GM23248 (cell line): ENCODE data around the gene MRPS18B. TPM values are rescaled to one million over a fixed set of nuclear protein-coding genes. Genes with fewer than 3 reads are reported as not detected.

Source experiments
- DNase-seq: peaks from one replicate; pipeline ENCODE4 v3.0.0-alpha.2; 2015
- H2AFZ ChIP-seq: fragments of 200-600 bp; sonication (generic); 2 replicates; pipeline ENCODE4 v1.6.1; 2016; ENCODE audit warnings: antibody characterized with exemption
- H3F3A ChIP-seq: fragments of 200-600 bp; sonication (generic); 2 replicates; pipeline ENCODE4 v1.6.1; 2016; ENCODE audit warnings: mild to moderate bottlenecking, antibody characterized with exemption, mixed run types; ENCODE audit not compliant: insufficient read depth
- H3K27ac ChIP-seq: fragments of 200-600 bp; sonication (generic); 2 replicates; pipeline ENCODE4 v1.5.1; 2016; ENCODE audit warnings: mild to moderate bottlenecking
- H3K27me3 ChIP-seq: fragments of 200-600 bp; sonication (generic); replicated peaks from 2 replicates; pipeline ENCODE4 v1.6.1; 2016; ENCODE audit warnings: mild to moderate bottlenecking; ENCODE audit not compliant: insufficient read depth
- H3K36me3 ChIP-seq: fragments of 200-600 bp; sonication (generic); 2 replicates; pipeline ENCODE4 v1.6.1; 2016; ENCODE audit warnings: low read depth, mild to moderate bottlenecking
- H3K4me1 ChIP-seq: fragments of 200-600 bp; sonication (generic); 2 replicates; pipeline ENCODE4 v1.6.1; 2016; ENCODE audit warnings: mild to moderate bottlenecking; ENCODE audit not compliant: insufficient read depth
- H3K4me2 ChIP-seq: fragments of 200-600 bp; sonication (generic); one replicate; pipeline ENCODE4 v1.6.1; 2016; ENCODE audit warnings: mild to moderate bottlenecking; ENCODE audit not compliant: unreplicated experiment
- H3K4me3 ChIP-seq: fragments of 200-600 bp; sonication (generic); 2 replicates; pipeline ENCODE4 v1.5.1; 2016; ENCODE audit warnings: mild to moderate bottlenecking
- H3K79me2 ChIP-seq: fragments of 200-600 bp; sonication (generic); 2 replicates; pipeline ENCODE4 v1.6.1; 2016; ENCODE audit warnings: mild to moderate bottlenecking; ENCODE audit not compliant: insufficient read depth
- H3K9ac ChIP-seq: fragments of 200-600 bp; sonication (generic); 2 replicates; pipeline ENCODE4 v1.6.1; 2016; ENCODE audit warnings: mild to moderate bottlenecking
- H3K9me2 ChIP-seq: fragments of 200-600 bp; sonication (generic); 2 replicates; pipeline ENCODE4 v1.6.1; 2016; ENCODE audit warnings: mixed run types, mild to moderate bottlenecking, moderate library complexity; ENCODE audit not compliant: insufficient read depth
- H3K9me3 ChIP-seq: fragments of 200-600 bp; sonication (generic); one replicate; pipeline ENCODE4 v1.6.1; 2017; ENCODE audit warnings: low read depth
- H4K20me1 ChIP-seq: fragments of 200-600 bp; sonication (generic); 2 replicates; pipeline ENCODE4 v1.6.0; 2016; ENCODE audit not compliant: insufficient read depth
- EZH2 ChIP-seq: fragments of 200-600 bp; sonication (generic); IDR thresholded peaks from 2 replicates; pipeline ENCODE4 v1.6.1; 2018; ENCODE audit warnings: antibody characterized with exemption, mild to moderate bottlenecking; ENCODE audit not compliant: insufficient read depth, poor library complexity, severe bottlenecking
- EZH2phosphoT487 ChIP-seq: fragments of 200-600 bp; sonication (generic); IDR thresholded peaks from 2 replicates; pipeline ENCODE4 v1.6.1; 2018; ENCODE audit warnings: antibody characterized with exemption, moderate library complexity, mild to moderate bottlenecking, low read depth; ENCODE audit not compliant: insufficient read depth
- WGBS, 2 experiments: methylation state at CpG; one replicate each; pipeline ENCODE4 v1.1.6; 2015 to 2017; ENCODE audit warnings: low lambda C conversion rate in 2 of 2, low coverage in 1 of 2; ENCODE audit errors: missing lambda C conversion rate in 2 of 2; 5-methylcytosine and 5-hydroxymethylcytosine counted together
- in situ Hi-C: fragments of 300-500 bp; cut with MboI; formaldehyde crosslinking; loops from 2 replicates; pipeline ENCODE4 v1.15.0; 2020
- polyA plus RNA-seq: library from polyadenylated mRNA; unstranded; fragments of >200 nt; fragmentation: Nextera tagmentation; extraction: Ambion mirVana; gene quantifications from 2 replicates; pipeline ENCODE4 v1.2.1, GENCODE V29; 2016
- total RNA-seq: library from RNA; depleted of rRNA; stranded (reverse); fragments of >200 nt; shearing (Covaris generic); gene quantifications from 2 replicates; pipeline ENCODE4 v1.2.3, GENCODE V29; 2014

The MRPS18B gene
- total and polyA plus RNA-seq, 2 experiments from 2014 or later, result 41.4 to 59.2 TPM

DNA sequence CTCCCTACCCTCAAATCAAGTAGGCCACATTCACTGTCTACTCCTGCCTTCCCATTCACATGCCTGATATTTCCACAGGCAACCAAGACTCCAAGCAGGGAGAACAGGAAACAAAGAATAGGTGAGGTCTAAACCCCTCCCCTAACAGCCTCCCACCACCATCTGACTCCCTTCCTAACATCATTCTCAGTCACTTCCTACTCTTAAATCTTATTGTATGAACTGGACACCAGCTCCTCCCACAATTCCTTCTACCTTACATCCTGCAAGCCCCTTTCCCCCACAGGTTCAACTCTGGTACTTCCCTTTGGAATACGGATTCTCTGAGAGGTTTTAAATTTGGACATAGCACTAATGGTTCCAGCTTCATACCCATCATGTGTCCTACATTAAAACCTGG is 28.3 kb downstream of the MRPS18B start:
- no peak overlapping the region for H3K4me3 ChIP-seq
- peaks cover 47% of the 10 kb centered on the region for H3K79me2 ChIP-seq
- in situ Hi-C loops, result no loop called here
- H3K9ac ChIP-seq, result peak overlapping the region; percentile 78
- H3K36me3 ChIP-seq, result no peaks in the 10 kb centered on the region; the same call in 1 of the 2 replicates
- no peaks in the 10 kb centered on the region for H3K9me3 ChIP-seq
- H3K4me1 ChIP-seq, result 0 out of 2 replicates have a peak, but pooled peaks cover 4% of the 10 kb centered on the region
- TF ChIP-seq EZH2phosphoT487 (no peak), EZH2 (no peak)
- H3K27me3 ChIP-seq, result no peaks in the 10 kb centered on the region
- no peak for DNase-seq
- H3K27ac ChIP-seq, result no peak overlapping the region
- no peak overlapping the region for H3K4me2 ChIP-seq
- no peaks in the 10 kb centered on the region for H3K9me2 ChIP-seq
- 46 to 58% methylated on average over 1 of the region's 1 CpG for WGBS, 2 experiments
- H2AFZ ChIP-seq, result no peak overlapping the region
- peaks cover 4% of the 10 kb centered on the region; the same call in 1 of the 2 replicates for H3F3A ChIP-seq
- no peaks in the 10 kb centered on the region for H4K20me1 ChIP-seq

DNA sequence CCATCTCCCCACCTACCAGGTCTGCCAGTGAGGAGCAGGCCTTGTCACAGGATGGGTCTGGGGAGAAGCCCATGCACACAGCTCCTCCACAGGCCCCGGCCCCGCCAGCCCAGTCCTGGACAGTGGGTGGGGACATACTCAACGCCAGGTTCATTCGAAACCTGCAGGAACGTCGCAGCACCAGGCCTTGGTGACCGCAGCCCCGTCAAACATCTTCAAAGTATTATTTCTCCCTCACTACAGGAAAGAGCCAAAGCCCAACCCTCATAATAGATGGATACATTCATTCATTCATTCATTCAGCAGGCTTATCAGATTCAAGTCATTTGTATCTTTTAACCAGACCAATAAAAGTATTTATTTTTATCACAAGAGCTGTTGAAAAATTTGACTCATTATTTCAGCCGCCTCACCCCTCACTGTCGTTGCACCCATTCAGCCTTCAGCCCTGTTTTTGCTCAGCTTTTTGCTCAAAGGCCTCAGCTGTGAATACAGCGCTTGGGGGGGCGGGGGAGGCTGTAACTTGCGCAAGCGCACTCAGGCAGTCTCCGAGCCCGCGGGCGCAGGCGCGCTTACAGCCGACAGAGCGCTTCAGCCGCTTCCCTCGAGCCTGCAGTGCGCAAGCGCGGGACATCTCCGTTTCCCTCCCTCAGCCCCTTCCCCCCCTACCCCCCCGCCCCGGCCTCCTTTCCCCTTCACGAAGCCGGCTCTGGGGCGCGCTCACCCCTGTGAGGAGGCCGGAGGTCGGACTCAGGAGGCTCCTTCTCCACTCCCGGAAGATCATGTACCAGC is 29.0 kb downstream of the MRPS18B start, which contains the start of gene C6orf136:
TSS of gene C6orf136 (plus strand) at position 684 of the 792 bp plus-strand sequence. CDS start at position 783, 99 bp downstream.
- Histone ChIP-seq H3K4me2 (peak within 1 kb of the TSS; percentile 86), H3K79me2 (peaks cover 47% of the 10 kb centered on the region), H3K9me3 (no peaks in the 10 kb centered on the region), H3K4me3 (peak within 1 kb of the TSS; percentile 79), H3K27me3 (no peaks in the 10 kb centered on the region), H3K9ac (peak within 1 kb of the TSS; percentile 78), H3K9me2 (no peaks in the 10 kb centered on the region), H3K27ac (peak within 1 kb of the TSS; percentile 36), H3K36me3 (0 out of 2 replicates have a peak, but pooled peaks cover 2% of the 10 kb centered on the region), H4K20me1 (no peaks in the 10 kb centered on the region), H3F3A (peaks cover 4% of the 10 kb centered on the region; the same call in 1 of the 2 replicates), H3K4me1 (0 out of 2 replicates have a peak, but pooled peaks cover 4% of the 10 kb centered on the region), H2AFZ (peak within 1 kb of the TSS; percentile 82)
- in situ Hi-C loops, result no loop called here
- WGBS, 2 experiments, result 14 to 24% methylated on average over 16 to 37 of the region's 37 CpGs
- DNase-seq, result peak; percentile 96
- TF ChIP-seq EZH2 (no peak), EZH2phosphoT487 (no peak)

DNA sequence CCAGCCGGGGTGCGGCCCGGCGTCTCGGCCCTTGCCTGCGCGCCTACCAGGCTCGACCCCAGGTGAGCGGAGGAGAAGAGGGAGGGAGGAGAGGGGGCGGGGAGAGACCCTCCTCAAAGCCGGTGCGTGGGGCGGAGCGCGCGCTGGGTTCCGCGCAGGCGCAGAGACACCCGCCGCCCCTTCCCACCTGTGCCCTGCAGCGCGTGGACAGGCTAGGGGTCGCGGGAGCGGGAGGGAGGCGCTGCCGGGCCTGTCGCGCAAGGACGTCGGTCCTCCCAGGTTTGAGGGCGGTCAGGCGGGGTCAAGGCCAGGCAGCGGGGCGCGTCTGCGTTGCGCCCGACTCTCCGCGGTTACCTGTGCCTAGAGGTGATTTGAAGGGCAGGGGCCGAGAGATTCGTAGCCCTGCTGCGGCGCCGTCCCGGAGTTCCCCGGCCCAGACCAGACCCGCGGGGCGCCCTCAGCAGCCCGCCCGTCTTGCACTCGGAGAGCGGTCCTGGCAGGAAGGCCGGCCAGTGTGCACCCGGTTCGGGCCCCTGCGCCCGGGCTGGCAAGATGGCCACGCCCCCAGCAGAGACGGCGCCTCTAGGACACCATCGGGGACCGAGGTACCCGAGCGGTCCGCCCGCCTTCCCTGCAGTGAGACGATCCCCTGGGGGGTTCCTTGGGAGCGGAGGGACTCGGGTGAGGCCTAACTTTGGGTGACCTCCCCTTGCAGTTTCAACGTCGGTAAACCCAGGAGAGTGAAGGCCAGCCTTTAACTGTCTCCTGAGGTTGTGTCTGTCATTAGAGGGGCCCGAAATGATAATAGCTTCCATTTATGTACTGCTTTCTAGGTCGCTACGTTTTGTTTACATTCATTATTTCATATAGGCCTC is 29.8 kb downstream of the MRPS18B start:
- DNase-seq, result peak; percentile 87
- Histone ChIP-seq H3K9ac (peak overlapping the region; percentile 78), H2AFZ (peak overlapping the region; percentile 82), H3K9me2 (no peaks in the 10 kb centered on the region), H3K4me3 (peak overlapping the region; percentile 79), H3K79me2 (peaks cover 47% of the 10 kb centered on the region), H4K20me1 (no peaks in the 10 kb centered on the region), H3K36me3 (0 out of 2 replicates have a peak, but pooled peaks cover 6% of the 10 kb centered on the region), H3K27me3 (no peaks in the 10 kb centered on the region), H3K4me1 (0 out of 2 replicates have a peak, but pooled peaks cover 4% of the 10 kb centered on the region), H3K9me3 (no peaks in the 10 kb centered on the region), H3K4me2 (peak overlapping the region; percentile 86), H3K27ac (peak overlapping the region; percentile 36), H3F3A (peaks cover 4% of the 10 kb centered on the region; the same call in 1 of the 2 replicates)
- in situ Hi-C loops, result no loop called here
- TF ChIP-seq EZH2 (no peak), EZH2phosphoT487 (no peak)
- 1 to 2% methylated on average over 55 to 66 of the region's 78 CpGs for WGBS, 2 experiments

DNA sequence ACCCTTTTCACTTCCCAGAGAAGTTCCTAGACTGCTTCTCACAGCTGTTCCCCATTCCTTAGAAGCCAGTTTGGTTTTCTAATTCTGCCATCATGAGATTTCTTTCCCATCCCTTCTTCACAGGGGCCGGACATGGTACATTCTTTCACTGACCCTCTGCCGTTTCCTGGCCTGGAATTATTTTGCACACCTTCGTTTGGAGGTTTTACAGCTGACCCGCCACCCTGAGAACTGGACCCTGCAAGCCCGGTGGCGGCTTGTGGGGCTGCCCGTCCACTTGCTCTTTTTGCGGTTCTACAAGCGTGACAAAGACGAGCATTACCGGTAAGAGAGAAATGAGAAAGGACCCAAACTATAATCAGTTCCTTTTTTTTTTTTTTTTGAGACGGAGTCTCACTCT is 33.5 kb downstream of the MRPS18B start:
- H3K4me2 ChIP-seq, result no peak overlapping the region
- H3K9ac ChIP-seq, result no peak overlapping the region
- peaks cover 4% of the 10 kb centered on the region; the same call in 1 of the 2 replicates for H3F3A ChIP-seq
- H2AFZ ChIP-seq, result no peak overlapping the region
- in situ Hi-C loops, result no loop called here
- no peak for DNase-seq
- no peak overlapping the region for H3K4me3 ChIP-seq
- no peaks in the 10 kb centered on the region for H3K9me3 ChIP-seq
- H3K36me3 ChIP-seq, result peaks cover 14% of the 10 kb centered on the region; the same call in 1 of the 2 replicates
- 0 out of 2 replicates have a peak, but pooled peaks cover 4% of the 10 kb centered on the region for H3K4me1 ChIP-seq
- WGBS, 2 experiments, result 90 to 91% methylated on average over 12 of the region's 12 CpGs
- peaks cover 37% of the 10 kb centered on the region for H3K79me2 ChIP-seq
- no peaks in the 10 kb centered on the region for H3K27me3 ChIP-seq
- no peak overlapping the region for H3K27ac ChIP-seq
- no peaks in the 10 kb centered on the region for H4K20me1 ChIP-seq
- H3K9me2 ChIP-seq, result no peaks in the 10 kb centered on the region
- TF ChIP-seq EZH2phosphoT487 (no peak), EZH2 (no peak)
